T-helper 2 cell treated with Interferon-gamma antibody and Interleukin-4, amounts not matched to agents 5 μg/mL and 100 μg/mL, for 36 hours (primary cell): Measurements from ENCODE around the gene PEAR1.

ENCODE experiments used
- DNase-seq: peaks from one replicate; pipeline ENCODE4 v3.0.0; 2021; ENCODE audit warnings: low spot score
- H3K27ac Mint-ChIP-seq: one replicate; pipeline ENCODE4 v1.8.0; 2021; ENCODE audit warnings: mild to moderate bottlenecking, mixed read lengths
- H3K27me3 Mint-ChIP-seq: one replicate; pipeline ENCODE4 v1.8.0; 2021; ENCODE audit warnings: low read depth, mixed read lengths
- H3K36me3 Mint-ChIP-seq: one replicate; pipeline ENCODE4 v1.8.0; 2021; ENCODE audit warnings: low read depth, mixed read lengths
- H3K4me1 Mint-ChIP-seq: one replicate; pipeline ENCODE4 v1.8.0; 2021; ENCODE audit warnings: low read depth, mixed read lengths
- H3K4me3 Mint-ChIP-seq: one replicate; pipeline ENCODE4 v1.8.0; 2022; ENCODE audit warnings: mild to moderate bottlenecking, moderate library complexity, mixed read lengths
- H3K9me3 Mint-ChIP-seq: one replicate; pipeline ENCODE4 v1.8.0; 2021; ENCODE audit warnings: mixed read lengths

Gene PEAR1

GRCh38 chr1:156905176-156905575 is 11.7 kb downstream of the PEAR1 start:
- Mint-ChIP-seq H3K27me3 (peaks cover 12% of the 10 kb centered on the region), H3K36me3 (no peaks in the 10 kb centered on the region), H3K4me3 (no peak overlapping the region), H3K9me3 (no peaks in the 10 kb centered on the region), H3K4me1 (peaks cover 3% of the 10 kb centered on the region), H3K27ac (no peak overlapping the region)
- no peak for DNase-seq

GRCh38 chr1:156905651-156906050 is 12.1 kb downstream of the PEAR1 start:
- H3K27me3 Mint-ChIP-seq, result peaks cover 9% of the 10 kb centered on the region
- H3K27ac Mint-ChIP-seq, result no peak overlapping the region
- no peaks in the 10 kb centered on the region for H3K36me3 Mint-ChIP-seq
- H3K4me3 Mint-ChIP-seq, result no peak overlapping the region
- no peak for DNase-seq
- no peaks in the 10 kb centered on the region for H3K9me3 Mint-ChIP-seq
- H3K4me1 Mint-ChIP-seq, result peaks cover 3% of the 10 kb centered on the region

DNA sequence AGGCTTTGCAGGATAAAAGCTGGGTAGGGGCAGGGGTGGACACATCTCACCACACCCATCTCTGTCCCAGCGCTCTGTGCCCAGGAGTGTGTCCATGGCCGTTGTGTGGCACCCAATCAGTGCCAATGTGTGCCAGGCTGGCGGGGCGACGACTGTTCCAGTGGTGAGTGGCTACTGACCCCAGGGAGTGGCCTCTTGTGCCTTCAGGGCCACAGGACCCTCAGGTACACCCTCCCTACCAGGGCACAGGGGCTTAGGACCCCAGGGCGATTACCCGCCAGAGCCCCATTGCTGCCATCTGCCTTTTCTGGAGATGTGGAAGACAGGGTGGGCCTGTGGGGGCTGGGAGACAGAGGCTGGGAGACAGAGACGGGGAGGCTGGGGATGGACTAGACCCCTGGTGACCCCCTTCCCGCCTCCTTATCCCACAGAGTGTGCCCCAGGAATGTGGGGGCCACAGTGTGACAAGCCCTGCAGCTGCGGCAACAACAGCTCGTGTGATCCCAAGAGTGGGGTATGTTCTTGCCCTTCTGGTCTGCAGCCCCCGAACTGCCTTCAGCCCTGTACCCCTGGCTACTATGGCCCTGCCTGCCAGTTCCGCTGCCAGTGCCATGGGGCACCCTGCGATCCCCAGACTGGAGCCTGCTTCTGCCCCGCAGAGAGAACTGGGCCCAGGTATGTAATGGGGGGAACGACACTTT is 12.8 kb downstream of the PEAR1 start:
- H3K27ac Mint-ChIP-seq, result no peak overlapping the region
- DNase-seq, result no peak
- peaks cover 3% of the 10 kb centered on the region for H3K4me1 Mint-ChIP-seq
- no peak overlapping the region for H3K4me3 Mint-ChIP-seq
- H3K36me3 Mint-ChIP-seq, result no peaks in the 10 kb centered on the region
- H3K27me3 Mint-ChIP-seq, result peaks cover 11% of the 10 kb centered on the region
- H3K9me3 Mint-ChIP-seq, result no peaks in the 10 kb centered on the region

DNA sequence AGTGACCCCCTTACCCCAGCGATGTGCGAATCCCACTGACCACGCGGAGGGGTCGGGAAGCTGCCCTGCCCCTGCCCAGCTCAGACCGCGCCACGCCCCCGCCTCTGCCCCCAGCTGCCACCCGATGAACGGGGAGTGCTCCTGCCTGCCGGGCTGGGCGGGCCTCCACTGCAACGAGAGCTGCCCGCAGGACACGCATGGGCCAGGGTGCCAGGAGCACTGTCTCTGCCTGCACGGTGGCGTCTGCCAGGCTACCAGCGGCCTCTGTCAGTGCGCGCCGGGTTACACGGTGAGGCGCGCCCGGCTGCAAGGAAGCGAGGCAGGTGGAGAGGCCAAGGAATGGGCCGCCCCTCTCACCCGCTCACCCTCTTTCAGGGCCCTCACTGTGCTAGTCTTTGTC is 15.0 kb downstream of the PEAR1 start:
- Mint-ChIP-seq H3K27ac (no peak overlapping the region), H3K9me3 (no peaks in the 10 kb centered on the region), H3K4me1 (peaks cover 3% of the 10 kb centered on the region), H3K4me3 (no peak overlapping the region), H3K27me3 (peaks cover 3% of the 10 kb centered on the region), H3K36me3 (no peaks in the 10 kb centered on the region)
- DNase-seq, result no peak

DNA sequence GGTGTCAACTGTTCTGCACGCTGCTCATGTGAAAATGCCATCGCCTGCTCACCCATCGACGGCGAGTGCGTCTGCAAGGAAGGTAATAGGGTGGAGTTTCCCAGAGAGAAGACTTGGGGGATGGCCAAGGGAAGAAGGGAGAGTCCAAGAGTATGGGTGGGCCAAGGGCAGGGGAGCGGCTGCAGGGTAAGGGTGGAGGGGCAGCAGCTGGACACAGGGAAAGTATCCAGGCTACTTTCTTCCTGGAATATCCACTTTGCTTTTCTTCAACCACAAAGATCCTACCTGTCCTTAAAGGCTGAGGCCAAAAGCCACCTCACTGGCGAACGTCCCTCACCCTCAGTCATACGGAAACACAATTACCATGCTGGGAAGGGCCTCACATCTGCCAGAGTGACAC is 15.4 kb downstream of the PEAR1 start:
- Mint-ChIP-seq H3K4me3 (no peak overlapping the region), H3K36me3 (no peaks in the 10 kb centered on the region), H3K27ac (no peak overlapping the region), H3K27me3 (peaks cover 3% of the 10 kb centered on the region), H3K9me3 (no peaks in the 10 kb centered on the region), H3K4me1 (peaks cover 3% of the 10 kb centered on the region)
- DNase-seq, result no peak

- no peaks in the 10 kb centered on the region for H3K36me3 Mint-ChIP-seq
Measured at GRCh38 chr1:156909671-156910070, 16.2 kb downstream of the PEAR1 start.

GRCh38 chr1:156910309-156910782 is 16.8 kb downstream of the PEAR1 start:
- H3K9me3 Mint-ChIP-seq, result no peaks in the 10 kb centered on the region

More at GRCh38 chr1:156909671-156910070, 16.2 kb downstream of the PEAR1 start:
- Mint-ChIP-seq H3K9me3 (no peaks in the 10 kb centered on the region), H3K27ac (no peak overlapping the region), H3K4me3 (no peak overlapping the region), H3K27me3 (peaks cover 3% of the 10 kb centered on the region), H3K4me1 (peaks cover 3% of the 10 kb centered on the region)
- no peak for DNase-seq

GRCh38 chr1:156911577-156912298 is 18.2 kb downstream of the PEAR1 start:
- no peak overlapping the region for H3K4me3 Mint-ChIP-seq
- H3K36me3 Mint-ChIP-seq, result no peaks in the 10 kb centered on the region
- DNase-seq, result no peak
- peaks cover 3% of the 10 kb centered on the region for H3K27me3 Mint-ChIP-seq
- H3K4me1 Mint-ChIP-seq, result peaks cover 3% of the 10 kb centered on the region
- no peaks in the 10 kb centered on the region for H3K9me3 Mint-ChIP-seq
- no peak overlapping the region for H3K27ac Mint-ChIP-seq

More at GRCh38 chr1:156910309-156910782, 16.8 kb downstream of the PEAR1 start:
- Mint-ChIP-seq H3K36me3 (no peaks in the 10 kb centered on the region), H3K4me1 (peaks cover 3% of the 10 kb centered on the region), H3K27me3 (peaks cover 3% of the 10 kb centered on the region), H3K4me3 (no peak overlapping the region), H3K27ac (no peak overlapping the region)
- peak; percentile 48 for DNase-seq

DNA sequence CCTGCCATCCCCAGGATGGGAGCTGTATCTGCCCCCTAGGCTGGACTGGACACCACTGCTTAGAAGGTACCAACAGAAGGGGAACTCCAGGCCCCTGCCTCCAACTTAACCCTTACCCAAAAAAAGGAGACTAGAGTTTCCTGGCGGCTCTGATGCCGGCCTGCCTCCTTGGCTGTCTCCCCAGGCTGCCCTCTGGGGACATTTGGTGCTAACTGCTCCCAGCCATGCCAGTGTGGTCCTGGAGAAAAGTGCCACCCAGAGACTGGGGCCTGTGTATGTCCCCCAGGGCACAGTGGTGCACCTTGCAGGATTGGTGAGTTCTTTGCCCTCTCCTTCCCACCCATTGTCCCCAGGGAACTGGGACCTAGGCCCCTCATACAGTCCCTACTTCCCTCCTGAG is 18.8 kb downstream of the PEAR1 start:
- no peak overlapping the region for H3K4me3 Mint-ChIP-seq
- H3K27me3 Mint-ChIP-seq, result peaks cover 7% of the 10 kb centered on the region
- H3K27ac Mint-ChIP-seq, result no peak overlapping the region

DNA sequence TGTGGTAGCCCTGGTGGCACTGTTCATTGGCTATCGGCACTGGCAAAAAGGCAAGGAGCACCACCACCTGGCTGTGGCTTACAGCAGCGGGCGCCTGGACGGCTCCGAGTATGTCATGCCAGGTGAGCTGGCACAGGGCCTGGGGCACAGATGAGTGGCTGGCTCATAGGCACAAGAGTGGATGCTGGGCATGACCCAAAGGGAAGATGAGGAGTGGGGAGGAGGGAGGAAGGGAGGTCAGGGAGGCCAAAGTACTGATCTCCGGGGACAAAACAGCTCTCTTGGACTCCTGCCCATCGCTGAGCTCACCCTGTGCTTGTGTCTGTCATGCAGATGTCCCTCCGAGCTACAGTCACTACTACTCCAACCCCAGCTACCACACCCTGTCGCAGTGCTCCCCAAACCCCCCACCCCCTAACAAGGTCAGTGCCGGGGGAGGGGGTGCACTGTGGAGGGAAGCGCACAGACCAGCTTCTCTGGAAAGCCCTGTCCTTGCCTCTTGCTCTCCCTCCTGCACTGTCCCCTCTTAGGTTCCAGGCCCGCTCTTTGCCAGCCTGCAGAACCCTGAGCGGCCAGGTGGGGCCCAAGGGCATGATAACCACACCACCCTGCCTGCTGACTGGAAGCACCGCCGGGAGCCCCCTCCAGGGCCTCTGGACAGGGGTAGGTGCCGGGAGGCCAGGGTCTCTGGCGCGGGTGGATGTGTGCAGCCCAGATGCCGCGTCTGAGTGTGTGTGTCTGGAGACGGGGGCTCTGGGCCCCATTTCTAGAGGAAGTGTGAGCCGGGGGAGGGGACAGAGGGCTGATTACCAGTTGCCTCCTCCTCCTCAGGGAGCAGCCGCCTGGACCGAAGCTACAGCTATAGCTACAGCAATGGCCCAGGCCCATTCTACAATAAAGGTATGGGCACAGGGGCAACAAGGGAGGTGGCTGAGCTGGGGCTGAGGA is 19.6 kb downstream of the PEAR1 start:
- Mint-ChIP-seq H3K36me3 (no peaks in the 10 kb centered on the region), H3K4me3 (no peak overlapping the region), H3K9me3 (no peaks in the 10 kb centered on the region), H3K27me3 (peaks cover 10% of the 10 kb centered on the region), H3K27ac (no peak overlapping the region), H3K4me1 (no peaks in the 10 kb centered on the region)
- DNase-seq, result no peak

More for the DNA sequence above, 18.8 kb downstream of the PEAR1 start:
- H3K9me3 Mint-ChIP-seq, result no peaks in the 10 kb centered on the region
- H3K36me3 Mint-ChIP-seq, result no peaks in the 10 kb centered on the region
- no peak for DNase-seq
- H3K4me1 Mint-ChIP-seq, result no peaks in the 10 kb centered on the region

DNA sequence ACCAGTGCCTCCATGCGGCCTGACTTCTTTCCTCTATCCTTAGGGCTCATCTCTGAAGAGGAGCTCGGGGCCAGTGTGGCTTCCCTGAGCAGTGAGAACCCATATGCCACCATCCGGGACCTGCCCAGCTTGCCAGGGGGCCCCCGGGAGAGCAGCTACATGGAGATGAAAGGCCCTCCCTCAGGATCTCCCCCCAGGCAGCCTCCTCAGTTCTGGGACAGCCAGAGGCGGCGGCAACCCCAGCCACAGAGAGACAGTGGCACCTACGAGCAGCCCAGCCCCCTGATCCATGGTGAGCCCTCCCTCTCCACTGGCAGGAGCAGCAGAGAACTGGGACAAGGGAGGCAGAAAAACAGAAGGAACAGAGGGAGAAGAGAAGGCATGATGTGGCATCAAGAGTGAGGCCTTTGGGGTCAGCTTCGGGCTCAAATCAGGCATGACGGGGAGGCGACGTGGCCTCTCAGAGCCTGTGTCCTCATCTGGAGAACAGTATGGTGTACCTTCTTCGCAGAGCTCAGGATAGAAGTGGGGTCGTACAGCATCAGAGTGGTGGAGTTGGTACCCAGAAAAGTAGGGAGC is 20.4 kb downstream of the PEAR1 start:
- H3K27me3 Mint-ChIP-seq, result peaks cover 16% of the 10 kb centered on the region
- no peaks in the 10 kb centered on the region for H3K4me1 Mint-ChIP-seq
- no peak for DNase-seq
- H3K36me3 Mint-ChIP-seq, result no peaks in the 10 kb centered on the region
- H3K9me3 Mint-ChIP-seq, result no peaks in the 10 kb centered on the region
- H3K27ac Mint-ChIP-seq, result no peak overlapping the region
- H3K4me3 Mint-ChIP-seq, result no peak overlapping the region

DNA sequence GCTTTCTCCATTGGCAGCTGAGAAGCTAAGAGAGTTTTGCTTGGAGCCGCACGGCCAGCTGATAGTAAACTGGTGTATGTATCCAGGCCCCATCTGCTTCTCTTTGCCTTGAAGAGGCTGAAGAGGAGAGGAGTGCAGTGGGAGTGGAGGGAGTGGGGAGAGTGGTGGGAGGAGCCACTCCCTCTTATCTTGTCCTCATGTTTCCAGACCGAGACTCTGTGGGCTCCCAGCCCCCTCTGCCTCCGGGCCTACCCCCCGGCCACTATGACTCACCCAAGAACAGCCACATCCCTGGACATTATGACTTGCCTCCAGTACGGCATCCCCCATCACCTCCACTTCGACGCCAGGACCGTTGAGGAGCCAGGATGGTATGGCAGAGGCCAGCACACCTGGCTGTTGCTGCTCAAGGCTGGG is 20.9 kb downstream of the PEAR1 start:
- Mint-ChIP-seq H3K9me3 (no peaks in the 10 kb centered on the region), H3K27me3 (peaks cover 21% of the 10 kb centered on the region), H3K4me1 (no peaks in the 10 kb centered on the region), H3K36me3 (no peaks in the 10 kb centered on the region), H3K27ac (no peak overlapping the region), H3K4me3 (no peak overlapping the region)
- DNase-seq, result no peak

GRCh38 chr1:156920233-156921052 is 26.9 kb downstream of the PEAR1 start, which contains the start of gene LRRC71:
Gene LRRC71 (plus strand): TSS chr1:156920632. CDS start chr1:156920804, 172 bp downstream.
- no peaks in the 10 kb centered on the region for H3K36me3 Mint-ChIP-seq
- no peak within 1 kb of the TSS for H3K27ac Mint-ChIP-seq
- DNase-seq, result peak; percentile 76
- H3K4me1 Mint-ChIP-seq, result peaks cover 3% of the 10 kb centered on the region
- H3K27me3 Mint-ChIP-seq, result peaks cover 69% of the 10 kb centered on the region
- H3K4me3 Mint-ChIP-seq, result no peak within 1 kb of the TSS
- no peaks in the 10 kb centered on the region for H3K9me3 Mint-ChIP-seq
